Ishikawa (cell line): ENCODE results near the gene MYBPH.

Experiments used
- CEBPB ChIP-seq: IDR thresholded peaks from 2 replicates; pipeline ENCODE4 v1.6.1; 2012
- CREB1 ChIP-seq: IDR thresholded peaks from 2 replicates; pipeline ENCODE4 v1.6.1; 2012; ENCODE audit warnings: low read depth
- EGR1 ChIP-seq: IDR thresholded peaks from 2 replicates; pipeline ENCODE4 v1.6.1; 2012
- EP300 ChIP-seq: IDR thresholded peaks from 2 replicates; pipeline ENCODE4 v1.6.1; 2012; ENCODE audit warnings: borderline replicate concordance
- FOXM1 ChIP-seq: IDR thresholded peaks from 2 replicates; pipeline ENCODE4 v1.6.1; 2012; ENCODE audit warnings: low read depth, borderline replicate concordance
- NFIC ChIP-seq: IDR thresholded peaks from 2 replicates; pipeline ENCODE4 v1.6.1; 2012
- RAD21 ChIP-seq: IDR thresholded peaks from 2 replicates; pipeline ENCODE4 v1.6.1; 2012; ENCODE audit warnings: low read depth
- TAF1 ChIP-seq: IDR thresholded peaks from 2 replicates; pipeline ENCODE4 v1.6.1; 2012; ENCODE audit warnings: low read depth, mild to moderate bottlenecking
- TCF12 ChIP-seq: IDR thresholded peaks from 2 replicates; pipeline ENCODE4 v1.6.1; 2012; ENCODE audit warnings: low read depth
- TEAD4 ChIP-seq: IDR thresholded peaks from 2 replicates; pipeline ENCODE4 v1.6.1; 2012
- YY1 ChIP-seq: IDR thresholded peaks from 2 replicates; pipeline ENCODE4 v1.6.1; 2012; ENCODE audit warnings: low read depth
- ZBTB7A ChIP-seq: IDR thresholded peaks from 2 replicates; pipeline ENCODE4 v1.6.1; 2012; ENCODE audit warnings: low read depth
- TF ChIP-seq, protein P1 (sequence below): IDR thresholded peaks from 2 replicates; pipeline ENCODE4 v1.6.1; 2012
- TF ChIP-seq, protein P2 (sequence below): IDR thresholded peaks from 2 replicates; pipeline ENCODE4 v1.6.1; 2012
- TF ChIP-seq, protein P3 (sequence below): IDR thresholded peaks from 2 replicates; pipeline ENCODE4 v1.6.1; 2012; ENCODE audit warnings: low read depth, mild to moderate bottlenecking

Gene MYBPH

DNA sequence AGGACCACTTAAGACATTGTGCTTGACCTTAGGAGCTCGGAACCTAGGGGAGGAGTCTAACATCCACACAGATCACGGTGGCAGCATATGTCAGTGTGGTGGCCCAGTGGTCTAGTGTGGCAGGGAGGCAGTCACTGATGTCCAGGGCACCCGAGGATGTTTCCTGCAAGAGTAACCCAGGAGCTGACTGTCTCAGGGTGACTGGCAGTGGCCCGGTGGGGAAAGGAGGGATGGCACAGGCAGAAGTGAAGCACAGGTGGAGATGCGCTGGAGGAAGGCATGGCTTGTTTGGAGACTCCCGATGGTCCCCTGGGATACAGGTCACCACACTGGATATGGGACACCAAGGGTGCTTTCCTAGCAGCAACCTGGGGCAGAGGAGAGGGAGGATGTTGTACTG is 37.5 kb upstream of the MYBPH start:
- TF ChIP-seq FOXM1 (no peak), YY1 (no peak), ZBTB7A (no peak), TCF12 (no peak), TAF1 (no peak), CREB1 (no peak), EGR1 (no peak), TEAD4 (no peak), RAD21 (no peak), NFIC (no peak), CEBPB (no peak), EP300 (no peak)
- TF ChIP-seq, protein P1, sequence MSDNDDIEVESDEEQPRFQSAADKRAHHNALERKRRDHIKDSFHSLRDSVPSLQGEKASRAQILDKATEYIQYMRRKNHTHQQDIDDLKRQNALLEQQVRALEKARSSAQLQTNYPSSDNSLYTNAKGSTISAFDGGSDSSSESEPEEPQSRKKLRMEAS: no peak
- TF ChIP-seq, protein P2, sequence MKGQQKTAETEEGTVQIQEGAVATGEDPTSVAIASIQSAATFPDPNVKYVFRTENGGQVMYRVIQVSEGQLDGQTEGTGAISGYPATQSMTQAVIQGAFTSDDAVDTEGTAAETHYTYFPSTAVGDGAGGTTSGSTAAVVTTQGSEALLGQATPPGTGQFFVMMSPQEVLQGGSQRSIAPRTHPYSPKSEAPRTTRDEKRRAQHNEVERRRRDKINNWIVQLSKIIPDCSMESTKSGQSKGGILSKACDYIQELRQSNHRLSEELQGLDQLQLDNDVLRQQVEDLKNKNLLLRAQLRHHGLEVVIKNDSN: no peak
- TF ChIP-seq, protein P3, sequence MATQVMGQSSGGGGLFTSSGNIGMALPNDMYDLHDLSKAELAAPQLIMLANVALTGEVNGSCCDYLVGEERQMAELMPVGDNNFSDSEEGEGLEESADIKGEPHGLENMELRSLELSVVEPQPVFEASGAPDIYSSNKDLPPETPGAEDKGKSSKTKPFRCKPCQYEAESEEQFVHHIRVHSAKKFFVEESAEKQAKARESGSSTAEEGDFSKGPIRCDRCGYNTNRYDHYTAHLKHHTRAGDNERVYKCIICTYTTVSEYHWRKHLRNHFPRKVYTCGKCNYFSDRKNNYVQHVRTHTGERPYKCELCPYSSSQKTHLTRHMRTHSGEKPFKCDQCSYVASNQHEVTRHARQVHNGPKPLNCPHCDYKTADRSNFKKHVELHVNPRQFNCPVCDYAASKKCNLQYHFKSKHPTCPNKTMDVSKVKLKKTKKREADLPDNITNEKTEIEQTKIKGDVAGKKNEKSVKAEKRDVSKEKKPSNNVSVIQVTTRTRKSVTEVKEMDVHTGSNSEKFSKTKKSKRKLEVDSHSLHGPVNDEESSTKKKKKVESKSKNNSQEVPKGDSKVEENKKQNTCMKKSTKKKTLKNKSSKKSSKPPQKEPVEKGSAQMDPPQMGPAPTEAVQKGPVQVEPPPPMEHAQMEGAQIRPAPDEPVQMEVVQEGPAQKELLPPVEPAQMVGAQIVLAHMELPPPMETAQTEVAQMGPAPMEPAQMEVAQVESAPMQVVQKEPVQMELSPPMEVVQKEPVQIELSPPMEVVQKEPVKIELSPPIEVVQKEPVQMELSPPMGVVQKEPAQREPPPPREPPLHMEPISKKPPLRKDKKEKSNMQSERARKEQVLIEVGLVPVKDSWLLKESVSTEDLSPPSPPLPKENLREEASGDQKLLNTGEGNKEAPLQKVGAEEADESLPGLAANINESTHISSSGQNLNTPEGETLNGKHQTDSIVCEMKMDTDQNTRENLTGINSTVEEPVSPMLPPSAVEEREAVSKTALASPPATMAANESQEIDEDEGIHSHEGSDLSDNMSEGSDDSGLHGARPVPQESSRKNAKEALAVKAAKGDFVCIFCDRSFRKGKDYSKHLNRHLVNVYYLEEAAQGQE: no peak

DNA sequence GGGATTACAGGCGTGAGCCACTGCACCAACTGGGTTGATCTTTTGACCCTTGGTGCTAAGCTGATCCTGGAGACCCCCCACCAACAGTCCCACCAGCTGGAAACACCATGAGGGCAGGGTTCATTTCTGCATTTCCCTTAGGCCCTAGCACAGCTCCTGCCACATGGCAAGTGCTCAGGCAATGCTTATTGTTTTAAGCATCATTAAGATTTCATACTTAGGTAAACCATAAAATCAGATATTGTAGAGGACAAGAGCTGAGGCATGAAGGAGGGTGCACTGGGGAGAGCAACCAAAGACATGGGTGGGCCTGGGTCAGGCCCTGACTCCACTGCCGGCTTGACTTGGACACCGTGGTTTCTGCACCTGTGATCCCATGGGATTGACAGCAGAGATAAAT is 36.2 kb upstream of the MYBPH start:
- TF ChIP-seq TEAD4 (no peak), EP300 (no peak), YY1 (no peak), TAF1 (no peak), ZBTB7A (no peak), RAD21 (no peak), TCF12 (no peak), CREB1 (no peak), NFIC (no peak)
- TF ChIP-seq, protein P2: no peak
- TF ChIP-seq, protein P3: no peak
- TF ChIP-seq, protein P1: no peak

DNA sequence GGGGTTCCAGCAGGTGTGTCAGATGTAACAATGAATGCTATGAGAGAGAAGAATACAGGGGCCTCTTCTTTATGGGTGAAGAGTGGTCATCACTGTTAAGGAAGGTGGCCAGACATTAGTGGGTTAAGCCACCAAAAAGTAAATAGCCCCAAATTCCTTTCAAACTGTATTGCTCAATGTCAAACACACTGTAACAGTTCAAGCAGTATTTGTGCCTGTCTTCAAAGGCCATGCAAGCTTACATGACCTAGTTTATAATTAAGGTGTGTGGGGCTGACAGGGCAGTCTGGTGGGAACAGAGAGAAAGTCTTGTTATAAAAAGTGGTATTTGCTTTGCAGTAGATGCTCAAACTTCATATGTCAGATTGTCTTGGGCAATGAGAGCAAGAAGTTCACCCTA is 35.4 kb upstream of the MYBPH start:
- no peak for TF ChIP-seq TAF1
- no peak for TF ChIP-seq RAD21
- no peak for TF ChIP-seq TCF12
- no peak for TF ChIP-seq EGR1
- TF ChIP-seq FOXM1: no peak
- TF ChIP-seq NFIC: no peak
- TF ChIP-seq EP300: no peak
- TF ChIP-seq, protein P3: no peak
- TF ChIP-seq CREB1: no peak
- TF ChIP-seq CEBPB: no peak
- no peak for TF ChIP-seq ZBTB7A
- TF ChIP-seq, protein P2: no peak
- no peak for TF ChIP-seq YY1
- TF ChIP-seq TEAD4: no peak
- TF ChIP-seq, protein P1: no peak

DNA sequence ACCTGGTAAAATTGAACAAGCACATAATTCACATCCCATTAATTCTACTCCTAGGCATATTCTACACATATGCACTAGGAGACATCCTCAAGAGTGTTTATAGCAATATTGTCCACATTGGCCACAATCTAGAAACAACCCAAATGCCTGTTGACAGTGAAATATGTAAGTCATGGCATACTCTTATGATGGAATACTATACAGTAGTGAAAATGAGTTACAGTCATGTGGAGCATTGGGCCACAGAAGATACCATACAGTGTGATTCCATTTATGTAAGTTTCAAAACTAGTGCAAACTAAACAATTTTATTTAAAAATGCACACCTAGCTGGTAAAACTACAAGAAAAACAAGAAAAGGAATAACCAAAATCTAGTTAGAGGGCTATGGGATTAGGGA is 34.7 kb upstream of the MYBPH start:
- TF ChIP-seq, protein P1: no peak
- TF ChIP-seq TEAD4 (no peak), TCF12 (no peak), NFIC (no peak), YY1 (no peak), EGR1 (no peak), TAF1 (no peak), RAD21 (no peak), EP300 (no peak), CREB1 (no peak), ZBTB7A (no peak), FOXM1 (no peak), CEBPB (no peak)
- TF ChIP-seq, protein P2: no peak
- TF ChIP-seq, protein P3: no peak
